GM18951 (cell line): ENCODE data around the gene MAGEH1.
"Not testable (repeated sequence)": the region's sequence is repeated elsewhere in the genome, so short reads cannot be mapped to it uniquely, and the experiment has no call there.

Source experiments
- POLR2A ChIP-seq: IDR thresholded peaks from 4 replicates; pipeline ENCODE4 v1.6.1; 2011; ENCODE audit warnings: mild to moderate bottlenecking; ENCODE audit not compliant: insufficient read length, insufficient read depth; ENCODE audit errors: extremely low read depth
- in situ Hi-C: fragments of 300-500 bp; cut with MboI; formaldehyde crosslinking; loops from one replicate; pipeline ENCODE4 v1.12.0; 2022; ENCODE audit warnings: low sequenced_read_pairs, mixed read lengths, inconsistent platforms; ENCODE audit not compliant: unreplicated experiment

MAGEH1 gene, protein sequence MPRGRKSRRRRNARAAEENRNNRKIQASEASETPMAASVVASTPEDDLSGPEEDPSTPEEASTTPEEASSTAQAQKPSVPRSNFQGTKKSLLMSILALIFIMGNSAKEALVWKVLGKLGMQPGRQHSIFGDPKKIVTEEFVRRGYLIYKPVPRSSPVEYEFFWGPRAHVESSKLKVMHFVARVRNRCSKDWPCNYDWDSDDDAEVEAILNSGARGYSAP

DNA sequence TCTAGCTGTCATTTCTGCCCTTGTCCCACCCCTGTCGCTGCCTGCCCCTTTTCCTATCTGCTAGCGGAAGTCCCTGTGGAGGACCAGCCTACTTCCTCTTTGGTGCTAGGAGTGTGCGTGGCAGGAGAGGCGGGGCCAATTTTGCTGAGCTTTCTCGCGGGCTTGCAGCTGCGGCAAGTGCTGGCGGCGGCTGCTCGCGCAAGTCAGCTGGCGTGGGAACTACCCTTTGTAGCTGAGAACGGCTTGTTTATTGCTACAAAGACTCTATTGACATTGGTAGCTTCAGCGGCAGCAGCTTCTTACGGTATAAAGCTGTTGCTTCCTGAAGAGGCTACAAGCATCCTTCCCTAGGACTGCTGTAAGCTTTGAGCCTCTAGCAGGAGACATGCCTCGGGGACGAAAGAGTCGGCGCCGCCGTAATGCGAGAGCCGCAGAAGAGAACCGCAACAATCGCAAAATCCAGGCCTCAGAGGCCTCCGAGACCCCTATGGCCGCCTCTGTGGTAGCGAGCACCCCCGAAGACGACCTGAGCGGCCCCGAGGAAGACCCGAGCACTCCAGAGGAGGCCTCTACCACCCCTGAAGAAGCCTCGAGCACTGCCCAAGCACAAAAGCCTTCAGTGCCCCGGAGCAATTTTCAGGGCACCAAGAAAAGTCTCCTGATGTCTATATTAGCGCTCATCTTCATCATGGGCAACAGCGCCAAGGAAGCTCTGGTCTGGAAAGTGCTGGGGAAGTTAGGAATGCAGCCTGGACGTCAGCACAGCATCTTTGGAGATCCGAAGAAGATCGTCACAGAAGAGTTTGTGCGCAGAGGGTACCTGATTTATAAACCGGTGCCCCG, at the start of gene MAGEH1:
Gene MAGEH1 (plus strand): TSS at position 138 of the 843 bp plus-strand sequence. CDS start 248 bp downstream, at position 386.
- in situ Hi-C loops, result no loop called here
- peak; percentile 68 for TF ChIP-seq POLR2A

DNA sequence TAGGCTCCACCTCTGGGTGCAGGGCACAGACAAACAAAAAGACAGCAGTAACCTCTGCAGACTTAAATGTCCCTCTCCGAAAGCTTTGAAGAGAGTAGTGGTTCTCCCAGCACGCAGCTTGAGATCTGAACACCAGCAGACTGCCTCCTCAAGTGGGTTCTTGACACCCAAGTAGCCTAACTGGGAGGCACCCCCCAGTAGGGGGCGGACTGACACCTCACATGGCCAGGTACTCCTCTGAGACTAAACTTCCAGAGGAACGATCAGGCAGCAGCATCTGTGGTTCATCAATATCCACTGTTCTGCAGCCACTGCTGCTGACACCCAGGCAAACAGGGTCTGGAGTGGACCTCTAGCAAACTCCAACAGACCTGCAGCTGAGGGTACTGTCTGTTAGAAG, 24.8 kb upstream of the MAGEH1 start:
- in situ Hi-C loops, result not testable (repeated sequence)

DNA sequence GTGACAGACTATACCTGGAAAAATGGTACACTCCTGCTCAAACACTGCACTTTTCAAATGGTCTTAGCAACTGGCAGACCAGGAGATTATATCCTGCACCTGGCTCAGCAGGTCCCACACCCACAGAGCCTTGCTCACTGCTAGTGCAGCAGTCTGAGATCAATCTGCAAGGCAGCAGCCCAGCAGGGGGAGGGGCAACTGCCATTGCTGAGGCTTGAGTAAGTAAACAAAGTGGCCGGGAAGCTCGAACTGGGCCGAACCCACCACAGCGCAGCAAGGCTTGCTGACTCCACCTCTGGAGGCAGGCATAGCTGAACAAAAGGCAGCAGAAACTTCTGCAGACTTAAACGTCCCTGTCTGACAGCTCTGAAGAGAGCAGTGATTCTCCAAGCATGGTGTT, 8.5 kb upstream of the MAGEH1 start:
- in situ Hi-C loops, result not testable (repeated sequence)

DNA sequence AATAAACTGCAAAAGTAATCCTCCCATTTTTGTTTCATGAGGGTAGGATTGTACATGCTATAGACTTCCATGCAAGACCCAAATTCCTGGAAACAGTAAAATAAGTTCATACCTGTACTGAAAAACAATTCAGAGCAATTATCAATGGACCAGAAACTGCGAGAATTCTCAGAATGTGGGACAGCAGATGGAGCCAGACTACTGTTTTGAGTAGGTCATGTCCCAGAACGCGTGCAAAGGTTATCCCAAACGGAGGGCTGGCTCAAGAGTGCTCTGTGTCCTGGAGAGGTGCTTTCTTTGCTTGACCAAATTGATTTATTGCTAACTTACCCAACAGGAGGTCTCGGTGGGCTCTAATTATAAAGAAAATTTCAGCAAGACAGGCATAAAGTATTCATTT, 1.7 kb upstream of the MAGEH1 start:
- in situ Hi-C loops, result no loop called here
- TF ChIP-seq POLR2A, result no peak

DNA sequence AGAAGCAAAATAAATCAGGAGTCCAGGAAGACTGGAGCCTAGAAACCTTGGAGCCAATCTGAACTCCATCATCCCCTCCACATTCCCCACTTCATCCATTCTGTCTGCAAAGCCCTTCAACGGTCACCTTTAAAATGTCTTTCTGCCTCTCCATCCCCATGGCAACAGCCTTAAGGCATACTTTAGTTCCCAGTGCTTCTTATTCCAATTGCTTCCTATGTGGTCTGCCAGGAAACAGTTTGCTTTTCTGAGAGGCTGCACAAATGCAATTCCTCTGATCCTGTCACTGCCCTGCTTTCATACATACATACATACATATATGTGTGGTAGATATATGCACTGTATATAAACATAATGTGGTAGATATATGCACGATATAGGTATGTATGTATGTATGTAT, 786 bp upstream of the MAGEH1 start:
- TF ChIP-seq POLR2A, result no peak
- in situ Hi-C loops, result no loop called here

DNA sequence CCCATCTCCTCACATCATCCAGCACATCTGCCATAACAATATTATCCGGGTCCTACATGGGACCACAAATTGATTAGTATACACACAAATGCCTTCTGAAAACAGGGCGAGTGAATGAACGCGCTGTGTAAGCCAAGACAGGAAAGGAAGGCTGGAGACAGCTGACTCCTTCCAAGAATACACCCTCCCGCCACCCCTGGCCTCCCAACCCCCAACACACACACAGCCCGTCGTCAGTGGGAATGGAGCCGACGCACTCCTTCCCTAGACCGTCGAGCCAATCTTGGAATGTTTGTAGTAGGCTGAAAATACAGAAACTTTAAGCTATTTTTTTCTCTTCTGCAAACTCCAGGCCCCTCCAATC, 319 bp upstream of the MAGEH1 start:
- in situ Hi-C loops, result no loop called here
- TF ChIP-seq POLR2A, result no peak

DNA sequence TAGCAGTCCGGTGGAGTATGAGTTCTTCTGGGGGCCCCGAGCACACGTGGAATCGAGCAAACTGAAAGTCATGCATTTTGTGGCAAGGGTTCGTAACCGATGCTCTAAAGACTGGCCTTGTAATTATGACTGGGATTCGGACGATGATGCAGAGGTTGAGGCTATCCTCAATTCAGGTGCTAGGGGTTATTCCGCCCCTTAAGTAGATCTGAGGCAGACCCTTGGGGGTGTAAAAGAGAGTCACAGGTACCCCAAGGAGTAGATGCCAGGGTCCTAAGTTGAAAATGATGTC, 852 bp downstream of the MAGEH1 start:
- TF ChIP-seq POLR2A, result no peak
- in situ Hi-C loops, result no loop called here

DNA sequence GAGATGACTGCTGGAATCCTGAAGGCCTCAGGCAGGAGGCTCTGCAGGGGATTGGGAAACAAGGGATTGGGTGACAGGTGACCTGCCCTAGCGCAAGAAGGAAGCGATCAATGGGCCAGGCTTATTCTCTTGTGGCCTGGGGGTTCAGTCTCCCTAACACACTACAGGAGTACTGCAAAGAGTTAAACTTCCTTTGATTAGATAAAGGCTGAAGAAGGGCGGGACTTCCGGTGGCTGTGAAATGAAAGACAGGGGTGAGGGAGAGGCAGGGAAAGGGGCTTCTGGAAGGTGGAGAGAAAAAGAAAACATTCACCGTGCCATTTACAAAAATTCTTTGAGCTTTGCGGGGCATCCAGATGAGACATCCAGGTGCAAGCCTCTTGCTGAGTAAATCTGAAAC, 3.8 kb downstream of the MAGEH1 start:
- in situ Hi-C loops, result not testable (repeated sequence)

DNA sequence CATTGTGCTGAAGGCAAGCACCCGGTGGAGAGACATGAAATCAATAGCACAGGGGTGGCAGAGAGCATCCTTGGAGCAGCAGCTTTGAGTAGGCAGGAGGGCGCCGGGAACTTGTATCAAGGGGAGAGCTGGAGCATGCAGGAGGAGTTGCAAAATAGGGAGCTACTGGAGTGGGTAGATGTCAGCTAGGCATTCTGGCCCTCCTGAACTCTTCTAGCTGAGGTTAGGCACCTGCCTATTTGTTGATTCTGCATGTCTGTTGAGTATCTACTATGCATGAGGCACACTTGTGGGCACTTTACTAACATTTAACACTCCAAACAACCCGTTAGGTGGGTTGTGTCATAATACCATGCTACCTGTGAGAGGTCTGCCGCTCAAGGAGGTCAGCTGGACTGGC, 7.5 kb downstream of the MAGEH1 start:
- in situ Hi-C loops, result not testable (repeated sequence)

DNA sequence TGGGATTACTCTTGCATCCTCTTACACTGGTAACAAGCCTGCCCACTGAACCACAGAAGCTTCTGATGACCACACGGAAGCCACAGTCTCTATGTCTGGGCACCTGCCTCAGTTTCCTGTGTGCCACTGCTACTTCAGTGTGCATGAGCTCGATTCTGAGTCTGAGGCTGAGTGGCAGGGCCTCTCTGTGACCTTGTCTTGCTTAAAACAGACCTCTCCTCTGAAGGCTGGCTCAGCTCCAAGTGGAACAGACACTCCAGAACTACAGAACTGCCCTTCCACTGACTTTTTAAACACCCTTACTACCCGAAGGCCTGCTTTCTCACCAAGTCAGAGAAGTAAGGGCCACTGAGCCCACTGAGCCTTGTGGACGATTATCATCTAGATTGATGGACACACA, 8.0 kb downstream of the MAGEH1 start:
- in situ Hi-C loops, result not testable (repeated sequence)

DNA sequence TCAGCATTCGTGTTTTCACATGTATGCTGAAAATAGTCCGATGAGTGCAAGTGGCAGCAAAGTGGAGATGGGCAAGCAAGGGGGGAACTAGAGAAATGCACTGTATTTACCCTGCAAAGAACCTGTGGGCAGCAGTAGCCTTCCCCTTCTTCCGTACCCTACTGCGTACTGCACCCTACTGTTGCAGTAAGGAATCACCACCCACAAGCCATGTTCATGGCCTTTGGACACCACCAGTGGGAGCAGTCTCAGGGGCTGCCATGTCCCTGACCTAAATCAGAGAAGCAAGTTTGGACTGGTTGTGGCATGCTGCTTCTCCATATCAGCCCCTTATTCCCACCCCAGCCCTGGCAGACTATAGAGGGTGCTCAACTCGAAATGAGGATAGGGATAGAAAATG, 12.1 kb downstream of the MAGEH1 start:
- in situ Hi-C loops, result not testable (repeated sequence)

DNA sequence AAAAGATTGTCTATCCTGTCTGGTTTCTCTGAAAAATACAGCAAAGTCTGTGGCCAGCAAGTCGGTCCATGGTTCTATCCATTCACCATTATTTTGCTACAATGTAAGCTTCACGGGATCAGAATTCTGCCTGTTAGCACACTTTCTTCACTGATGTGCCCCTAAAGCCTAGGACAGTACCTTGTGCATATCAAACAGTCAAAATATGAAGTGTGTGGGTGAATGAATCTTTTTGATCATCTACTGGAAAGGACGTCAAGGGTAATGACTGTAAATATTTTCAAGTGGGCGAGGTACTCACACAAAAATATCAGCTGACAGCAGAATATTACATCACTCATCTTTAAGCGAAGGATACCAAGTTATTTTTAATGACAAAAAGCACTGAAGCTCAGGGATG, 13.2 kb downstream of the MAGEH1 start:
- in situ Hi-C loops, result not testable (repeated sequence)

DNA sequence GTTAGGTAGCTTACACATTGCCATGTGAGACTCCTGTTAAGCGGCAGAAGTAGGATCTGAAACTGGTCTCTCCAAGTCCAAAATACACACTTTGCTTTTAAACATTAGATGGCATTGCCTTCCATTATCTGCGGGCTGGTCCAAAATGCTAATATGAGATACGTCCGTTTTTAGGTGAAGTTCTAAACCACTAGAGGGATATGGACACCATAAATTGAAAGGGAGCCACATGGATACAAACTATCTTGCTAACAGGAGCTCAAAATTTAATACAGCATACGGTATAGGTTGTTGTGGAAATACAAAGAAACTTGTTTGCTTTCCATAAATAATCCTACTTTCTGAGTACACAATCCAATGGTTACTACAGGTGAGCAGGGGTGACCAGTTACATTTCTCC, 13.9 kb downstream of the MAGEH1 start:
- in situ Hi-C loops, result not testable (repeated sequence)

DNA sequence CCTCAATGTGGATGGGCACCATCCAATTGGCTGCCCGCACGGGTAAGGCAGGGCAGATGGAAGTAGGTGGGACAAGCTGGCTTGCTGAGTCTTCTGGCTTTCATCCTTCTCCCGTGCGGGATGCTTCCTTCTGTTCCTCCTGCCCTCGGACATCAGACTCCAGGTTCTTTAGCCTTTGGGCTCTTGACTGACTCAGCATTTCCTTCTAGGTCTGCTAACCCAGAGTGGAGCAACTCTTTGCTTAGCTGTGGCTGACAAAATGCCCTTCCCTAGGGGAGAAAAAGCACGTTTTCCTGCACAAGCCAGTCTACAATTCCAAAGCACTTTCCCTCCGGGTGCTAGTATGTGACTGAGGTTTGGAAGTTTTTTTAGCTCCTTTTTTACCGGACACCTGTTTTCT, 28.0 kb downstream of the MAGEH1 start:
- in situ Hi-C loops, result not testable (repeated sequence)

DNA sequence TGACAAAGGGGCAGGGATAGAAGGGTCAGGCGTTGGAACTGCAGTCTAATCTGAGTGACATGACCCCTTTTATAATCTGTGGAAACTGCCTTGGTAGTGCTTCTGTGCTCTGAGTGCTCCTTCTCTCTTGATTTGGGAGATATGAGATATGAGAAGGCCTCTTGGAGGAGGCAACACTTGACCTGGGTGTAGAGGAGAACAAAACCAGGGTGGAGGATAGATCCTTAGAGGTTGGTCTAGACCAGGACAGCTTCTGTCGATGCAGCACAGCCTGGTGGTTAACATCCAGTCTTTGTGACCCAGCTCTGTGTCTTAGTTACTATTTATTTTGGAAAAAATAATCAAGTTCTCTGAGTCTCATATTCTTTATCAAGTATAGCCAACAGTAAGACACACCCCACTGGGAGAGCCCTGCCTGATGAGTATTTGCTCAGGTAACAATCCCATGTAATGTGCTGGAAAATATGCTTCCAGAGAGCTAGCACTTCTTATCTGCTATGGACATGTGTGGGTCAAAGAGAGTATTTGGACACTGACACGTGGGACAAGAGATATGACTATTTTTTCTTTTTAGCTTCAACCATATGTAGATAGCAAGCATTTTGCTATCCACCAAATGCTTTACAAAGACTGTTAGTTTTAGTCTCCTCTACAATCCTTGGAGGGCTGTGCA, 28.6 kb downstream of the MAGEH1 start:
- in situ Hi-C loops, result no loop called here
- TF ChIP-seq POLR2A, result no peak
